Stimulated activated CD4-positive, alpha-beta T cell treated with anti-CD3 and anti-CD28 coated beads, Interleukin-4, amount 100 ng/mL, for 4 hours (primary cell): ENCODE results near the gene MSLN.

Experiments used
- DNase-seq, 2 experiments: peaks; one replicate each; pipeline ENCODE4 v3.0.0-alpha.2; 2020

MSLN gene

GRCh38 chr16:778447-778846, 17.9 kb downstream of the MSLN start:
- DNase-seq = no peak

- no peak for DNase-seq
Measured at GRCh38 chr16:778909-779527, 18.5 kb downstream of the MSLN start.

GRCh38 chr16:779561-779960, 19.0 kb downstream of the MSLN start:
- DNase-seq = no peak

GRCh38 chr16:780296-780695, 19.8 kb downstream of the MSLN start:
- DNase-seq = no peak

GRCh38 chr16:781346-782010, 20.9 kb downstream of the MSLN start:
- no peak for DNase-seq

DNA sequence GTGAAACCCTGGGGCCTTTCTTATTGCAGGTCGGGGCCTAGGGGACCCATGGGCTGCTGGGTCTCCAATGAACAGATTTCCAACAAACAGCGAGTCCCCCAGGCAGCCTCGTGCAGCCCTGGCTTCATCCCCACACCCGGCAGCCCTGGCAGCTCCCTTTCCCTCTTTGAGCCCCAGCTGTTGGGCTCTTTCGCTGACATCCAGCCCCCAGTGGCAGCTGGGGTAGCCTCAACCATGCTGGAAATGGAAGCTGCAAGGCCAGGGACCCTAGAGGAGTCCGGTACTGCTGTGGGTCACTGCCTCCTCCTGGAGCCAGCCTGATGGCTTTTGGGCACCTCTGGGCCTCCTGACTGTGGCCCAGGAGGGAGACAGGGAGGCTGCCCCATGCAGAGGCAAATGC, 21.7 kb downstream of the MSLN start:
- no peak for DNase-seq

DNA sequence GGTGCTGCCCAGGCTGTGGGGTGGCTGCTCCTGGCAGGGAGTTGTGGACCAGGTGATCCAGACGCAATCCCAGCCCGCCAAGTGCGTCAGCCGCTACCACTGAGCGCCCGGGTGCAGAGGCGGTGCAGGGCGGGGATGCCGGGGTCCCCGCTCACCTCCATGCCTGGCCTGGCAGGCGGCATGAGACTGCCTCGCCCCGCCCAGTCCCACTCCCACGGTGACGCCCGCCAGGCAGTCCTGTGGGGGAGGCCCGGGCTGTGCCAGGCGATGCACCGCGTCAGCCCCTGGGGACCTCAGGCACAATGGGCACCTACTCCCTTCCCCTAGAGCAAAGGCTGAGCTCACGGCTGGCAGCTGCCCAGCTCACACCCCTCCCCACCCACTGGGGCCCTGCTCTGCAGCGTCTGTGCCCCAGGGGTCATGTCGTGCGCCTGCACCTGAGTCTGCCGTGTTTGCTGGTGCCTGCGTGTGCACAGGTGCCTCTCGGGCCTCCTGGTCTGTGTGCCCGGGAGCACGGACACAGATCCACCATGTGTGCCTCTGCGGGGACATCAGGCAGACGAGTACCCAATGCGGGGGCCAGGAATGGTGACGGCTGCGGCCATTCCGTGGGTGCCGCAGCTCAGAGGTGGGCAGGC, 22.4 kb downstream of the MSLN start:
- DNase-seq = no peak

DNA sequence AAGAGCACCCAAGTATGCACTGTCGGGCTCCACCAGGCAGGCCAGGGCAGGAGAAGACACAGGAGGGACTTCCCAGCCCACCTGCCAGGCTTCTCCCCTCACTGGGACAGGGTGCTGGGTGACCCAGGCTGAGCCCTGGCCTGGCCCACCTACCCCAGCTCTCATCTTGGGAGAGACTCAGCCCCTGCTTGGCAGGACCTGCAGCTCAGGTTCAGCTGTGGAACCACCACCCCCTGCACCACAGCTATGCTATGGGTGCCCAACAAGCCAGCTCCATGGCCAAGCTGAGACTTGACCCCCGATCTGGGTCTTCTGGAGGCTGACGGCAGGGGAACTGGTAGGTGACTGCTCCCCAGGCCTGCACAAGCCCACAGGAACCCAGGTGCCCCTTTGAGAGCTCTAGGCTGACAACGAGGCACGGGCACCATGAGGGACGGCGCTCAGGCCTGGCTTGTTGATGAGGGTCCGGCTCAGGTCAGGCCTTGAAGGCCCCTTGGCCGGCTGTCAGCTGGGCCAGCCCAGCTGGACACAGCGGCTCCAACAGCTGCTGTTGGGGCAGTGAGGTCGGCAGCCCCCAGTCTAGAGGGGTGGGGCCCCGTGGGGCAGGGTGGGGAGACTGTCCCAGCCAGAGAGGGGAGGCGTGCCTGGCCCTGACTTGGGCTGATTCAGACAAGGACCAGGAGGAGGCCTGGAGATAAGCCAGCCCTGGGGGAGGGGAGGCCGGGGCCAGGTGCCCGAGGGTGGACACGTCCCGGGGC, 23.0 kb downstream of the MSLN start:
- DNase-seq = no peak

DNA sequence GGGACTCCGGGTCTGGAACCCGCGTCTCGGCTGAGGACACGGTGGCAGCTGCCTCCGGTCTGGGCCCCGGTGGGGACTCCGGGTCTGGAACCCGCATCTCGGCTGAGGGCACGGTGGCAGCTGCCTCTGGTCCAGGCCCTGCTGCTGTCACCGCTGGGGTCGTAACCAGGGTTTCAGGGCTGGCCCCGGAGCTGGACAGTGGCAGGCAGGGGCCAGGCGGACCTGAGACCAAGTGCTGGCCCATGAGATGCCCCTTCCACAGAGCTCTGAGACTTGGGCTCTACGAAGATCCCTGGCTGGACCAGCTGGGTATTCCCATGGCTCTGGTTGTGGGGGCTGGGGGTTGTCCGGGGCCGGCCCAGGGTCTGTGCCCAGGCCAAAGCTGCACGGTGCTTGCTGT, 23.9 kb downstream of the MSLN start:
- no peak for DNase-seq

- DNase-seq = peak; percentile 61 to 76
Measured at GRCh38 chr16:785563-786535, 25.3 kb downstream of the MSLN start.

GRCh38 chr16:787321-787966, 26.9 kb downstream of the MSLN start:
- DNase-seq = no peak

DNA sequence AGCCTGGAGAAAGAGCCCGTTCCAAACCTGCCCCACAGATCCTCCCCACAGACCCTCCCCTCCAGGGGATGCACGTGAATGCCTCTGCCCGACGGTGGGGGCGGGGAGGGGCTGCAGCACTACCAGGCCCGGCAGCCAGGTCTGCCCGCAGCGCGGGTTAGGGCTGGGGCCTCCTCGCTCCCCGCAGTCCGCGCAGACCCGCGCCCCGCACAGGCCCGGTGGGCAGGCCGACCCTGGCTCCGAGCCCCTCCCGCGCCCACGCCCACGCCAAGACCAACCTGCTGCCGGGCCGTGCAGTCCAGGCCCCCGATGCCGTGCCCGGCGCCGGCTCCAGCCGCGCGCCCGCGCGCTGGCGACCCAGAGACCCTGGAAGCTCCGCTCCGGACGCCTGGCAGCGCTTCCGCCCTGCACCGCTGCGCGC, 27.5 kb downstream of the MSLN start, which contains the start of gene RPUSD1:
Gene RPUSD1, minus strand, starts transcription at position 404 of the 421 bp plus-strand sequence. CDS start 644 bp downstream, outside the sequence.
- DNase-seq = no peak

GRCh38 chr16:788399-789126, 28.0 kb downstream of the MSLN start, which contains the start of gene CHTF18:
Gene CHTF18 (plus strand): TSS chr16:788620. CDS start chr16:788685, 65 bp downstream.
- peak; percentile 93 to 96 for DNase-seq

GRCh38 chr16:789191-789850, 28.8 kb downstream of the MSLN start:
- DNase-seq = no peak

DNA sequence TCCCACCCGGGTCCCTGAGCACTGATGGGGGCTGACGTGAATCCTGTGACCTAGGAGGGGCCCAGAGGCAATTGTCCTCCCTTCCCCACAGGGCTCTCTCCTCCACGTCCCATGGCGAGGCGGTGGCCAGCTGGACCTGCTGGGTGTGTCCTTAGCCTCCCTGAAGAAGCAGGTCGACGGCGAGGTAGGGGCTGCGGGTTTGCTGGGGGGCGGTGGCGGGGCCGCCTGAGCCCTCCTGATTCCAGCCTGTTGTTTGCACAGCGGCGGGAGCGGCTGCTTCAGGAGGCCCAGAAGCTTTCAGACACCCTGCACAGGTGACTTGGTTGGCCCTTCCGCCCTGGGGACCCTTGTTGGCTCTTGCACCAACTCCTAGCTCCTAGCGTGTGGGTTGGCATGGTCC, 29.6 kb downstream of the MSLN start:
- DNase-seq = no peak

GRCh38 chr16:791131-791530, 30.6 kb downstream of the MSLN start:
- DNase-seq = no peak

DNA sequence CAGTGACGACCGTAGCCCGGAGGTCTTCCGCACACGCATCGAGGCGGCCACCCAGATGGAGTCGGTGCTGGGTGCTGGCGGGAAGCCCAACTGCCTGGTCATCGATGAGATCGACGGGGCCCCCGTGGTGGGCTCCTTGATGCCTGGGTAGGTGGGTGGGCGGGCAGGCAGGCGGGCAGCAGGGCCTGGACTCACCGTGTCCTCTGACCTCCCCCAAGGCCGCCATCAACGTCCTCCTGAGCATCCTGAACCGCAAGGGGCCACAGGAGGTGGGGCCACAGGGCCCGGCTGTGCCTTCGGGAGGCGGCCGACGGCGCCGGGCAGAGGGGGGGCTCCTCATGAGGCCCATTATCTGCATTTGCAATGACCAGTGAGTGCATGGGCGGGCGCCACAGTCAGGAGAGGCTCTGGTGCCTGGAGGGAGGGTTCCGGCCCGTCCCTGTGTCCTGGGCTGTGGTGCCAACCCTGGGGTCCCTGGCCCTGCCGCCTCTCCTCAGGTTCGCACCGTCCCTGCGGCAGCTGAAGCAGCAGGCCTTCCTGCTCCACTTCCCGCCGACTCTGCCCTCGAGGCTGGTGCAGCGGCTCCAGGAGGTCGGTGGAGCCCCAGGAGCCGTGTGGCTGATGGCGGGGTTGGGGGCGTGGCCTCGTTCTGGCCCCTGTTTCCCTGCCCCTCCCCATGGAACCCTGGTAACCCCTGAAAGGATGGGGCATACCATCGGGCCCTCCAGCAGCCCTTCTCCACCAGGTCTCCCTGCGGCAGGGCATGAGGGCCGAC, 31.9 kb downstream of the MSLN start:
- DNase-seq = no peak

DNA sequence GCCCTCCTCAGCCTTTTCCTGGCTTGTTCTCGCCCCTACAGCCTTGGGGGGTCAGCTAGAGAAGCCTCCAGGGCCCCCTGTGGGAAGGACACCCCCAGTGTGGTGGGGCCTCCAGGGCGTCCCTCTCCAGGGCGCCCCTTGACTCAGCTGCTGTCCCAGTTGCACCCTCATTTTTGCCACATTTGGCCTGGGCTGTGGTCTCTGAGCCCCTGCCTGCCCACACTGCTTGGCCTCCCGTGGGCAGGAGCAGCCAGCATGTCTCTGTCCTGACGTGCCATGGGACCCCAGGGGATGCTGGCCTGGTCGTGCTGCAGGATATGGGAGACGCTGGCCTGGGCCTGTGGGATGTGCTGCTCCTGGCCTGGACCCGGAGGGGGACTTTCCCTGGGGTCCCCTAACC, 32.9 kb downstream of the MSLN start:
- DNase-seq = no peak

DNA sequence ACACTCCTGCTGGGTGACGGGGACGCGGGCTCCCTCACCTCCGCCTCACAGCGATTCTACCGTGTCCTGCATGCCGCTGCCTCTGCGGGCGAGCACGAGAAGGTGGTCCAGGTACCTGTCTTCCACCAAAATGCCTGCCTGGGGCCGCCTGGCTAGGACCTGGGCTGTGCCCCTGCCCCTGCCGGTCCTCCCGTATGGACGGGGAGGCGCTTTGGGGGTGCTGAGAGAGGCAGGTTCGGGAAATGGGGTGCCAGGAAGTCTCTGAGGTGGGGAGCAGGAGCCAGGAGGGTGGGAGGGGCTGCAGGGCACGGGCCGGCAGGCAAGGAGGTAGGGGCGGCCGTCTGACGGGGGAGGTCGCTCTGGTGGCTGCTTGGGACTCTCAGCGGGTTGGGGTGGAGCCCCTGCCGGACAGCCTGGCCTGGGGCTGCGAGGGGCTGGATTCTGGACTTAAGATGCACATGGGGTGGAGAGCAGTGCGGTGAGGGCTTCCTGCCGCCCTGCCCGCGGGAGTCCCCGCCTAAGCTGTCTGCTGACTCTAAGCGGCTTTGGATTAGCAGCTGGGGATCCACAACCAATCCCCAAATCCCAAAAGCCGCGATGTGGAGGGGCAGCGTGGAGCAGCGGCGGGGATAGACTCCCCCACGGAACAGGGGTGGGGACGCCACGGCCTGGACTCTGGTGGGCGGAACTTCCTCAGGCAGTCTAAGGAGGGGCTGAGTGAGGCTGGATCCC, 33.7 kb downstream of the MSLN start:
- DNase-seq = no peak
